ENCODE data around the gene CIDEB. TPM values are rescaled to one million over a fixed set of nuclear protein-coding genes. Genes with fewer than 3 reads are reported as not detected.
A peak's percentile ranks its signal among the peaks of the same experiment; 100 is the strongest.

CIDEB gene
- total RNA-seq, 2 donors from 2014 or later = 0.97 to 3.1 TPM

DNA sequence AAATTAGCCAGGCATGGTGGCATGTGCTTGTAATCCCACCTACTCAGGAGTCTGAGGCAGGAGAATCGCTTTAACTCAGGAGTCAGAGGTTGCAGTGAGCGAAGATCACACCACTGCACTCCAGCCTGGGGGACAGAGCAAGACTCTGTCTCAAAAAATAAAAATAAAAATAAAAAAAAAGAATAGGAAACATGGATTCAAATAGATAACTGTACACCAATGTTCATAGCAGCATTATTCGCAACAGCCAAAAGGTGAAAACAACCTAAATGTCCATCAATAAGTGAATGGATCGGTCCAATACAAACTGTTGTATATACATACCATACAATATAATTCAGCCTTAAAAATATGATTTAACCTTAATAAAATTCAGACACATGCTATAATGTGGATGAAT, 35.1 kb upstream of the CIDEB start:
- Histone ChIP-seq H3K27ac (ENCODE audit: low read depth, low read length) (no peak overlapping the region), H3K9me3 (ENCODE audit: control insufficient read depth, low read length) (no peaks in the 10 kb centered on the region), H3K36me3 (ENCODE audit: control insufficient read depth, insufficient read depth, low read length) (no peaks in the 10 kb centered on the region), H3K4me3 (ENCODE audit: low read length) (no peak overlapping the region), H3K27me3 (ENCODE audit: control insufficient read depth, insufficient read depth, low read length, poor library complexity, severe bottlenecking) (peaks cover 75% of the 10 kb centered on the region), H3K9ac (ENCODE audit: extremely low read depth, low read length, poor library complexity, severe bottlenecking) (no peak overlapping the region), H3K4me1 (ENCODE audit: control insufficient read depth, insufficient read depth, low read length) (no peaks in the 10 kb centered on the region)
- Mint-ChIP-seq H3K27ac (no peak overlapping the region), H3K9me3 (no peaks in the 10 kb centered on the region), H3K36me3 (ENCODE audit: low read depth) (no peaks in the 10 kb centered on the region), H3K4me3 (no peak overlapping the region), H3K27me3 (ENCODE audit: insufficient read depth) (peaks cover 87% of the 10 kb centered on the region), H3K4me1 (peaks cover 4% of the 10 kb centered on the region)
- WGBS, 2 experiments (ENCODE audit: insufficient coverage in 1 of 2, insufficient read length in 1 of 2) = 86 to 93% methylated on average over 2 to 4 of the region's 4 CpGs
- TF ChIP-seq, protein P1, sequence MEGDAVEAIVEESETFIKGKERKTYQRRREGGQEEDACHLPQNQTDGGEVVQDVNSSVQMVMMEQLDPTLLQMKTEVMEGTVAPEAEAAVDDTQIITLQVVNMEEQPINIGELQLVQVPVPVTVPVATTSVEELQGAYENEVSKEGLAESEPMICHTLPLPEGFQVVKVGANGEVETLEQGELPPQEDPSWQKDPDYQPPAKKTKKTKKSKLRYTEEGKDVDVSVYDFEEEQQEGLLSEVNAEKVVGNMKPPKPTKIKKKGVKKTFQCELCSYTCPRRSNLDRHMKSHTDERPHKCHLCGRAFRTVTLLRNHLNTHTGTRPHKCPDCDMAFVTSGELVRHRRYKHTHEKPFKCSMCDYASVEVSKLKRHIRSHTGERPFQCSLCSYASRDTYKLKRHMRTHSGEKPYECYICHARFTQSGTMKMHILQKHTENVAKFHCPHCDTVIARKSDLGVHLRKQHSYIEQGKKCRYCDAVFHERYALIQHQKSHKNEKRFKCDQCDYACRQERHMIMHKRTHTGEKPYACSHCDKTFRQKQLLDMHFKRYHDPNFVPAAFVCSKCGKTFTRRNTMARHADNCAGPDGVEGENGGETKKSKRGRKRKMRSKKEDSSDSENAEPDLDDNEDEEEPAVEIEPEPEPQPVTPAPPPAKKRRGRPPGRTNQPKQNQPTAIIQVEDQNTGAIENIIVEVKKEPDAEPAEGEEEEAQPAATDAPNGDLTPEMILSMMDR (conservative IDR thresholded peaks at IDR 0.05) = no peak
- DNase-seq = no peak

DNA sequence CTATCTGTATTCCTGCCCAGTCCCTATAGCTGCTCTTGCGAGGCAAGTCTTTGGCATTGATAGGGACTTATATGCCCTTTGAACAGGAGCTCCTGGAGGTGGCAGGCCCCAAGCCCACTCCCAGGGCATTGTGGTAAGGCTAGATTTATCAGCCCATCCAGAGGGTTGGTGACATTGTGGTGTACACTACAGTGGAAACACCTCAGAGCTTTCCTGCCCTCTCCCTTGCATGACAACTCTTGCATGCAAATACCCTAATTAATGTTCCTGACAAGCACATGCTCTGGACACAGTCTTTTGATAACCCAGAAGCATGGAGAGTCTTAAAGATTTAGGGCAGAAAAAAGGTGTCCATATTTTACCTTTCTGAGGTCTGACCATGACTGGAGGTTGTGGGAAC, 32.8 kb upstream of the CIDEB start:
- H3K27me3 ChIP-seq (ENCODE audit: control insufficient read depth, insufficient read depth, low read length, poor library complexity, severe bottlenecking) = peaks cover 91% of the 10 kb centered on the region
- H3K27ac ChIP-seq (ENCODE audit: low read depth, low read length) = no peak overlapping the region
- TF ChIP-seq, protein P1 (conservative IDR thresholded peaks at IDR 0.05) = no peak
- H3K4me3 Mint-ChIP-seq = no peak overlapping the region
- H3K9me3 Mint-ChIP-seq = no peaks in the 10 kb centered on the region
- no peaks in the 10 kb centered on the region for H3K4me1 ChIP-seq (ENCODE audit: control insufficient read depth, insufficient read depth, low read length)
- H3K4me3 ChIP-seq (ENCODE audit: low read length) = no peak overlapping the region
- no peaks in the 10 kb centered on the region for H3K36me3 ChIP-seq (ENCODE audit: control insufficient read depth, insufficient read depth, low read length)
- H3K27me3 Mint-ChIP-seq (ENCODE audit: insufficient read depth) = peaks cover 94% of the 10 kb centered on the region
- peaks cover 13% of the 10 kb centered on the region for H3K4me1 Mint-ChIP-seq
- H3K36me3 Mint-ChIP-seq (ENCODE audit: low read depth) = no peaks in the 10 kb centered on the region
- no peak overlapping the region for H3K9ac ChIP-seq (ENCODE audit: extremely low read depth, low read length, poor library complexity, severe bottlenecking)
- H3K27ac Mint-ChIP-seq = no peak overlapping the region
- DNase-seq = peak; percentile 18
- no peaks in the 10 kb centered on the region for H3K9me3 ChIP-seq (ENCODE audit: control insufficient read depth, low read length)
- WGBS, 2 experiments (ENCODE audit: insufficient coverage in 1 of 2, insufficient read length in 1 of 2) = 92 to 100% methylated on average over 1 of the region's 1 CpG

DNA sequence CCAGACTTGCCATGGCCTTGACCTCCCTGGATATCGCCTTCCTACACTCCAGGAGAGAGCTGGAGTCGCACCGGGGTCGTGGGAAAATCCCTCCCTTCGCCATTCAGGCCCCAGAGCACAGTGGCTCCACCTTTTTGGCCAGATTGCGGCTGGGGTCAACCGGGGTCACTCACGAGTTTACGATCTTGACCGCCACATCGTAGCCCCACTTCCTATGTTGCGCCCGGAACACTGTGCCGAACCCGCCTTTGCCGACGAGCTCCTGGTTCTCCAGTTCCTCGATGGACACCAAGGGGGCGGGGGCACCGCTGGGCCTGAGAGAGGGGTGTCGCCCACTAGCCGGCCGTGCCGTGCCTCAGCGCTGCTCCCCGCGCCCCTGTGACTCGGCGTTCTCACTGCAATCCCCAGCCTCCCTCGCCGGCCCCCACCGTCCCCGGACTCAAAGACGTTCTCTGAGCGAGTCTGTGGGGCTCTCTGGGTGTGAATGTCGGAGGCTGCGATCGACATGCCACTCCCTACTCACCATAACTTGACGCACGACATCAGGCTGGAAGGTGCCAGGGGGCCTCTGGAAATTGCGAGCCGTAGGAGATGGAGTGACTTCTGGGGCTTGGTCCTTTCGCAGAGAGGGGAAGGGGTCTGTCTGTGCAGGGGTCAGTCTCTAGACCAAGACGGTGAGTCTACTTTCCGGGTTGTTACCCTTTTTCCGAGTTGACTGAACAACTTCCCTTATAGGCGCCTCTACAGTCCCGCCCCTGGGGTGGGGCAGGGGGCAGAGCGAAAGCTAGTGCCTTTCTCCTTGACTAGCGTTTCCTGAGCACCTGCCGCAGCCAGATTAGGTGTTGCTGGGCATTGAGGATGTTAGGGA, 31.7 kb upstream of the CIDEB start, which contains the start of gene RIPK3:
Gene RIPK3, minus strand, starts transcription at position 708 of the 868 bp plus-strand sequence. Its CDS starts 165 bp downstream, at position 543.
- no peaks in the 10 kb centered on the region for H3K36me3 ChIP-seq (ENCODE audit: control insufficient read depth, insufficient read depth, low read length)
- H3K4me3 ChIP-seq (ENCODE audit: low read length) = peak within 1 kb of the TSS; percentile 77
- peaks cover 94% of the 10 kb centered on the region for H3K27me3 ChIP-seq (ENCODE audit: control insufficient read depth, insufficient read depth, low read length, poor library complexity, severe bottlenecking)
- 16 to 35% methylated on average over 19 to 50 of the region's 51 CpGs for WGBS, 2 experiments (ENCODE audit: insufficient coverage in 1 of 2, insufficient read length in 1 of 2)
- Mint-ChIP-seq H3K27me3 (ENCODE audit: insufficient read depth) (peaks cover 94% of the 10 kb centered on the region), H3K4me1 (peaks cover 15% of the 10 kb centered on the region), H3K27ac (no peak within 1 kb of the TSS), H3K4me3 (peak within 1 kb of the TSS; percentile 58), H3K36me3 (ENCODE audit: low read depth) (no peaks in the 10 kb centered on the region), H3K9me3 (no peaks in the 10 kb centered on the region)
- TF ChIP-seq, protein P1 (conservative IDR thresholded peaks at IDR 0.05) = no peak
- H3K9ac ChIP-seq (ENCODE audit: extremely low read depth, low read length, poor library complexity, severe bottlenecking) = no peak within 1 kb of the TSS
- H3K9me3 ChIP-seq (ENCODE audit: control insufficient read depth, low read length) = no peaks in the 10 kb centered on the region
- no peaks in the 10 kb centered on the region for H3K4me1 ChIP-seq (ENCODE audit: control insufficient read depth, insufficient read depth, low read length)
- peak; percentile 77 for DNase-seq
- H3K27ac ChIP-seq (ENCODE audit: low read depth, low read length) = no peak within 1 kb of the TSS

Measured in endodermal cell (in vitro differentiated cells).